Naive B cell (primary cell): ENCODE data around the gene SLC25A48. TPM values are rescaled to one million over a fixed set of nuclear protein-coding genes. Genes with fewer than 3 reads are reported as not detected.

Source experiments
- ATAC-seq, 2 donors: fragments of 150-1000 bp; cut with Tn5 transposase; 2 replicates each; pipeline ENCODE4 v1.10.0; 2021; ENCODE audit warnings: low read depth in 2 of 2, mild to moderate bottlenecking in 2 of 2, moderate library complexity in 2 of 2
- DNase-seq: peaks from one replicate; pipeline ENCODE4 v3.0.0; 2022
- H3K27ac Mint-ChIP-seq, 6 donors: one replicate each; pipeline ENCODE4 v1.8.0; 2020 to 2022; ENCODE audit warnings: mild to moderate bottlenecking in 6 of 6, mixed read lengths in 6 of 6, moderate library complexity in 5 of 6, inconsistent platforms in 2 of 6
- H3K27me3 Mint-ChIP-seq, 3 donors: one replicate each; pipeline ENCODE4 v1.8.0; 2021 to 2022; ENCODE audit warnings: mixed read lengths in 3 of 3, mild to moderate bottlenecking in 1 of 3
- H3K36me3 Mint-ChIP-seq, 2 donors: one replicate each; pipeline ENCODE4 v1.8.0; 2020 to 2022; ENCODE audit warnings: mixed read lengths in 2 of 2, inconsistent platforms in 1 of 2, mild to moderate bottlenecking in 1 of 2
- H3K4me1 Mint-ChIP-seq, 3 donors: one replicate each; pipeline ENCODE4 v1.8.0; 2020 to 2022; ENCODE audit warnings: mixed read lengths in 3 of 3, inconsistent platforms in 1 of 3, mild to moderate bottlenecking in 1 of 3, moderate library complexity in 1 of 3
- H3K4me3 Mint-ChIP-seq, 8 donors: one replicate each; pipeline ENCODE4 v1.8.0; 2020 to 2022; ENCODE audit warnings: mild to moderate bottlenecking in 8 of 8, mixed read lengths in 8 of 8, moderate library complexity in 8 of 8, inconsistent platforms in 2 of 8
- H3K9me3 Mint-ChIP-seq, 7 donors: one replicate each; pipeline ENCODE4 v1.8.0; 2020 to 2022; ENCODE audit warnings: mixed read lengths in 7 of 7, mild to moderate bottlenecking in 5 of 7, inconsistent platforms in 2 of 7, moderate library complexity in 1 of 7
- polyA plus RNA-seq, 6 donors: library from polyadenylated mRNA; unstranded; fragments of 300-500 nt; fragmentation: Illumina TruSeq; gene quantifications; one replicate each; pipeline ENCODE4 v1.2.3, GENCODE V29; 2021; ENCODE audit warnings: low read depth in 6 of 6

SLC25A48 gene
- polyA plus RNA-seq, 6 donors from 2014 or later, result not detected

DNA sequence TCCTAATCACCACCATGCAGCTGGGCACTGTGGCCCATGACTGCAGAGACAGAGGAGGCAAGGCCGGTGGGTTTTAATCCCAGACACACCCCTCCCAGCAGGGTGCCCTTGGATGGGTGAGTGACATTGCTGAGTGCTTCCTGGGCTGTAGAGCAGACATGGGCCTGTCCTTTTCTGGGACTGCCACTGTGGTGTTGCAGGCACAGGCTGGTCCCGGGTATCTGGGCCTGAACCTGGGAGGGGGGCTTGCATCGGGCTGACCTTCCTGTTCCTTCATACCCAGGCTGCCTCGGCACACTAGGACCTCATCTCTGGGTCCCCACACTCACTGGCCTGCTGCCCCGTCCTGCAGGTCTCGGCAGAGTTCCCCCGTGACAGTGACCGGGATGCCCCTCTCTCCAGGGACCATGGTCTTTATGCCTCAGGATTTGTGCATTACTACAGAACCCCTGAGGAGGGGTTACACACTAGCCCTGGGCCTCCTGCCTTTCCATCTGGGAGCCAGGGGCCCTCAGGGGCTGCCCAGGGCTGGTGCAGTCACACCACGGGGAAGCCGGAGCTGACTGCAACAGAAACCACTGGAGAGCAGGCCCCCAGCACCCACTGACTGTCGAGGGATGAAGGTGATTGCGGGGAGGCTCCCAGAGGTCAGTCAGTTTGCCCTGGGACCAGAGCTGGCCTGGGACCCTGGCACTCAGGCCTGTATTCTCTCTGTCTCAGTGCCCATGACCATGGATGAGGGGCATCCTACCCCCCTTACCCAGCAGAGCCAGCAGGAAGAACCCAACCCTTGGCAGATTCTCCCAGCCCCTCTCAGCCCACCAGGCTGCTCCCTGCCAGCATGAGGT is 8.9 kb upstream of the SLC25A48 start:
- no peaks in the 10 kb centered on the region for H3K9me3 Mint-ChIP-seq

DNA sequence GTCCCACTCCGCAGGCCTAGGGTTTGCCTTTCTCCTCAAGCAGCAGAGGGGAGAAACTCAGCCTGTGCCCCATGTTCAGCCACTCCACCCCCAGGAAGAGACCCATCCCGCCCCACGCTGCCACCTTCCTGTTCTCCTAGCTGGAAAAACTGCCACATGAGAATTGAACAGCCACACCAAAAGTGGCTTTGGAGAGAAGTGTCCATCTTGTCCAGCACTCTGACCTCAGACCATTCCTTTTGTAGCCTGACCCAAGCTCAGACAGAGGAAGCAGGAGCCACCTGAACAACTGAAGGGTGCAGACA is 8.3 kb upstream of the SLC25A48 start:
- no peaks in the 10 kb centered on the region for H3K36me3 Mint-ChIP-seq
- H3K9me3 Mint-ChIP-seq, result no peaks in the 10 kb centered on the region
- no peaks in the 10 kb centered on the region for H3K4me1 Mint-ChIP-seq
- DNase-seq, result no peak
- ATAC-seq, result no peak
- no peak overlapping the region for H3K27ac Mint-ChIP-seq
- H3K4me3 Mint-ChIP-seq, result no peak overlapping the region
- peaks cover 8 to 21% (median 12%) of the 10 kb centered on the region in 3 donors for H3K27me3 Mint-ChIP-seq

More for the DNA sequence above, 8.9 kb upstream of the SLC25A48 start:
- Mint-ChIP-seq H3K4me1 (no peaks in the 10 kb centered on the region), H3K36me3 (no peaks in the 10 kb centered on the region), H3K27ac (no peak overlapping the region), H3K27me3 (peaks cover 2 to 18% (median 6%) of the 10 kb centered on the region in 3 donors), H3K4me3 (no peak overlapping the region)
- no peak for DNase-seq
- ATAC-seq, result no peak

DNA sequence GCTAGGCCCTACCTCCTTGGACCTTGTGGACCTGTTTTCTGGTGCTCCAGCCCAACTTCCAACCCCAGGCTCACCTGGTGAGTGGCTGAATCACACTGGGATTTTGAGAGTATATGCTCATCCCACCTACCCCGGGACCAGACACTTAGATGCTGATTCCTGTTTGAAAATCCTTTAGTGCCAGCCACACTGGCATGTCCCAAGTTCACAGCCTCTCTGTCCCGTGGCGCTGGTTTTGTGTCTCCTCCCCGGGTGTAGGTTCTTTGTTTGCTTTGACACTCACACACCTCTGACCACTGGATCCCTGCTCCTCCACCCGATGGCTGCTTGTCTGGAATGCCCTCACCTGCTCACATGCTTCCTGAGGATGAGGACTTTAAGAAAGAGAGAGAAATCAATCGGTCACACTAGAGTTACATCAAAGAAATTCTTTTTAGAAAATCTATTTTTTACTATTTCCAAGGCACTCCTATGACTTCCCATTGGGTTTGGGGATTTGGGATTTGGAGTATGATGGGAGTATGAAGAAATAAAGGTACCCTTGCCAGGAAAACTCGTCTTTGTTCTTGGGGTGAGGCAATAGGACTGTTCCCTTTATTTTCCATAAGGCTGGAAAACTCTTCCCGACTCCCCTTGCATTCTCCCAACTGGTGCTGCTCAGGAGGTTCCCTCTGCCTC is 7.3 kb upstream of the SLC25A48 start:
- H3K36me3 Mint-ChIP-seq, result no peaks in the 10 kb centered on the region
- H3K27me3 Mint-ChIP-seq, result peaks cover 18 to 30% (median 22%) of the 10 kb centered on the region in 3 donors
- no peak for ATAC-seq
- no peaks in the 10 kb centered on the region for H3K4me1 Mint-ChIP-seq
- DNase-seq, result no peak
- no peaks in the 10 kb centered on the region for H3K9me3 Mint-ChIP-seq
- no peak overlapping the region for H3K4me3 Mint-ChIP-seq
- no peak overlapping the region for H3K27ac Mint-ChIP-seq

- H3K36me3 Mint-ChIP-seq, result no peaks in the 10 kb centered on the region
- no peaks in the 10 kb centered on the region for H3K9me3 Mint-ChIP-seq
- H3K4me3 Mint-ChIP-seq, result no peak overlapping the region
- DNase-seq, result no peak
- peaks cover 28 to 37% (median 32%) of the 10 kb centered on the region in 3 donors for H3K27me3 Mint-ChIP-seq
- no peaks in the 10 kb centered on the region for H3K4me1 Mint-ChIP-seq
- ATAC-seq, result no peak
- H3K27ac Mint-ChIP-seq, result no peak overlapping the region
Measured at GRCh38 chr5:135827965-135828781, 6.3 kb upstream of the SLC25A48 start.

DNA sequence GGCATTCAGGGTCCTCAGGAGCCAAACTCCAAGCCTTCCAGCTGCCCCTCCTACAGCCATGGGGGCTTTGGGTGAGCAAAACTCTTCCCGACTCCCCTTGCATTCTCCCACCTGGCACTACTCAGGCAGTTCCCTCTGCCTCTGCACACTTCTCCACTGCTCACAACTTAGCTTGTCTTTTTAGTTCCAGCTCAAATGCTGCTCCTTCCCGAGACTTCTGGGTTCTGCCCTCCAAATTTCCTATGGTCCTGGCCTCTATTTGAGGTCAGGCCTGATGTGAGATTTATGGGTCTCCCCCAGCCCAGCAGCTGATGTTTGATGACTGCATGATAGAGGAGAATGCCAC is 5.7 kb upstream of the SLC25A48 start:
- peaks cover 0 to under 1% (median 0%) of the 10 kb centered on the region in 3 donors for H3K4me1 Mint-ChIP-seq
- H3K27me3 Mint-ChIP-seq, result peaks cover 32 to 38% (median 34%) of the 10 kb centered on the region in 3 donors
- H3K27ac Mint-ChIP-seq, result peak overlapping the region in 1 of 6 donors; percentile 88
- ATAC-seq (no peak), DNase-seq (no peak)
- no peak overlapping the region for H3K4me3 Mint-ChIP-seq
- H3K36me3 Mint-ChIP-seq, result no peaks in the 10 kb centered on the region
- no peaks in the 10 kb centered on the region for H3K9me3 Mint-ChIP-seq

DNA sequence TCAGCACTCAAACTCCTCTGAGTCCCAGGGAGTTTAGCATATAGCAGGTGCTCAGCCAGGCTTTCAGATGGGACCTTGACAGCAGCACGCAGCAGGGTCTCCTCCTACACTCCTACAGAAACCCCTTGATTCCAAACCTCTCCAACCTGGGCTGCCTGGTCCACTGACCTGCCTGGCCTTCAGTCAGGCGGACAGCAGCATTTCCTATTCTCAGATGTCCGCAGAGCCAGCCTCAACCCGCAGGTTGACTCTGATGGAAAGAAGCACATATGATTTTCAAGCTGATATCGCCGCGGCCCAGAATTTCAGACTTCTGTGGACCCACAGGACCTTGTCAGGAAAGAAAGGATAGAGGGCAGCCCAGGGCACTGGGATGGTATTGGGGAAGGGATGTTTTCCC is 5.3 kb upstream of the SLC25A48 start:
- ATAC-seq, result no peak
- DNase-seq, result no peak
- no peaks in the 10 kb centered on the region for H3K36me3 Mint-ChIP-seq
- H3K4me1 Mint-ChIP-seq, result peaks cover 3 to 5% (median 4%) of the 10 kb centered on the region in 3 donors
- H3K4me3 Mint-ChIP-seq, result peak overlapping the region in 1 of 8 donors; percentile 38
- no peak overlapping the region for H3K27ac Mint-ChIP-seq
- peaks cover 0 to 2% (median 0%) of the 10 kb centered on the region in 7 donors for H3K9me3 Mint-ChIP-seq
- peaks cover 34 to 42% (median 38%) of the 10 kb centered on the region in 3 donors for H3K27me3 Mint-ChIP-seq

DNA sequence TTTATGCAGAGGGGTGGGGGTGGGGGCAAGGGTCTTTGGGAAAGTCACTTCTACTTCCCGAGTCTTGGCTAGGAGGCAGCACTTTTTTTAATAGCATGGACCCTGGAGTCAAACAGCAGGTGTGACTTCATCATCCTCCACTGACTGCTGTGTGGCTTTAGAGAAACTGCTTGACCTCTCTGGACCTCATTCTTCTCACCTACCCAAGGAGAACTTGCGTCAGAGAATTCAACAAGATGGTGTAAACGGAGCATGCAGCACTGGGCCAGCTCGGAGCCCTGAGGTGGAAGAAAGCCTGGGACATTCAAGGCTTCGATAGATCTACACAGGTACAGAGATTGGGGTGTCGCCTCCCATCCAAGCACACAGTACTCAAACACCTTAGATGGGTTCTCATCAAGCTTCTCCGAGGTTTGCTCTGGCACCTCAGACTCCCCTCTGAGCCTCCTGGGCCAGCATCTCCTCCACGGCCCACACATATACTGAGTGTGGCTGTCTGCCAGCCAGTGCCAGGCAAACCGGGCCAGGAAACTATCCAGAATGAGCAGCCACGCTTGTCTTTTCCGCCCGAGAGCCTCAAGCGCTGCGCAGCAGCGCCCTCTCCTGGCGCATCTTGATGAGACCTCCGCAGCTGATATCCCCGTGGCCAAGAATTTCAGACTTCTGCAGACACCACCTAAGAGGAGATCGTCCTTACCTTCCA is 4.6 kb upstream of the SLC25A48 start:
- Mint-ChIP-seq H3K4me1 (peaks cover 5 to 8% (median 5%) of the 10 kb centered on the region in 3 donors), H3K27ac (no peak overlapping the region), H3K36me3 (no peaks in the 10 kb centered on the region), H3K4me3 (no peak overlapping the region), H3K27me3 (peaks cover 36 to 46% (median 45%) of the 10 kb centered on the region in 3 donors), H3K9me3 (peaks cover 0 to 2% (median 0%) of the 10 kb centered on the region in 7 donors)
- ATAC-seq, result no peak
- no peak for DNase-seq

GRCh38 chr5:135830384-135830700 is 4.1 kb upstream of the SLC25A48 start:
- H3K36me3 Mint-ChIP-seq, result no peaks in the 10 kb centered on the region

DNA sequence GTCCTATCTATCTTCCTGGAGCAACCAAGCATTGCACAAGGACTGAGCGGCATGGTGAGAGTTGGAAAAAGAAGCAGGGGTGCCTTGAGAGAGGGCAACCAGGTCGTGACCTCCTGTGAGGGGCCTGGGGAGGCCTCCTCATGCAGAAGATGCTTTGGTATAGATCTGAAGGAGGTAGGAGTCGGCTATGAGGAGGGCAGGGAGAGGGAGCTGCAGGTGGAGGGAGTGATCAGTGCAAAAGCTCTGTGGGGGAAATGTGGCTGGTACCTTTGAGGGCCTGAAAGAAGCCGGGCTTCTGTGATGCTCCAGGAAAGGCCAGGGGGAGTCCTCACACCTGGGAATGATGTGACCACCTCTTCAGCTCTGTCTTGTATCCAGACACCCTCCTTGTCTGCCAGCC is 3.6 kb upstream of the SLC25A48 start:
- no peaks in the 10 kb centered on the region for H3K36me3 Mint-ChIP-seq

More at GRCh38 chr5:135830384-135830700, 4.1 kb upstream of the SLC25A48 start:
- H3K27me3 Mint-ChIP-seq, result peaks cover 36 to 48% (median 46%) of the 10 kb centered on the region in 3 donors
- DNase-seq (no peak), ATAC-seq (no peak)
- no peak overlapping the region for H3K27ac Mint-ChIP-seq
- peaks cover 5 to 8% (median 5%) of the 10 kb centered on the region in 3 donors for H3K4me1 Mint-ChIP-seq
- no peak overlapping the region for H3K4me3 Mint-ChIP-seq
- H3K9me3 Mint-ChIP-seq, result peaks cover 0 to 2% (median 0%) of the 10 kb centered on the region in 7 donors

GRCh38 chr5:135831439-135831838 is 3.0 kb upstream of the SLC25A48 start:
- Mint-ChIP-seq H3K27me3 (peaks cover 35 to 49% (median 46%) of the 10 kb centered on the region in 3 donors), H3K4me1 (peaks cover 5 to 8% (median 5%) of the 10 kb centered on the region in 3 donors)

More for the DNA sequence above, 3.6 kb upstream of the SLC25A48 start:
- ATAC-seq (no peak), DNase-seq (no peak)
- no peak overlapping the region for H3K4me3 Mint-ChIP-seq
- H3K9me3 Mint-ChIP-seq, result peaks cover 0 to 2% (median 0%) of the 10 kb centered on the region in 7 donors
- H3K27me3 Mint-ChIP-seq, result peaks cover 36 to 48% (median 46%) of the 10 kb centered on the region in 3 donors
- no peak overlapping the region for H3K27ac Mint-ChIP-seq
- H3K4me1 Mint-ChIP-seq, result peaks cover 5 to 8% (median 5%) of the 10 kb centered on the region in 3 donors

DNA sequence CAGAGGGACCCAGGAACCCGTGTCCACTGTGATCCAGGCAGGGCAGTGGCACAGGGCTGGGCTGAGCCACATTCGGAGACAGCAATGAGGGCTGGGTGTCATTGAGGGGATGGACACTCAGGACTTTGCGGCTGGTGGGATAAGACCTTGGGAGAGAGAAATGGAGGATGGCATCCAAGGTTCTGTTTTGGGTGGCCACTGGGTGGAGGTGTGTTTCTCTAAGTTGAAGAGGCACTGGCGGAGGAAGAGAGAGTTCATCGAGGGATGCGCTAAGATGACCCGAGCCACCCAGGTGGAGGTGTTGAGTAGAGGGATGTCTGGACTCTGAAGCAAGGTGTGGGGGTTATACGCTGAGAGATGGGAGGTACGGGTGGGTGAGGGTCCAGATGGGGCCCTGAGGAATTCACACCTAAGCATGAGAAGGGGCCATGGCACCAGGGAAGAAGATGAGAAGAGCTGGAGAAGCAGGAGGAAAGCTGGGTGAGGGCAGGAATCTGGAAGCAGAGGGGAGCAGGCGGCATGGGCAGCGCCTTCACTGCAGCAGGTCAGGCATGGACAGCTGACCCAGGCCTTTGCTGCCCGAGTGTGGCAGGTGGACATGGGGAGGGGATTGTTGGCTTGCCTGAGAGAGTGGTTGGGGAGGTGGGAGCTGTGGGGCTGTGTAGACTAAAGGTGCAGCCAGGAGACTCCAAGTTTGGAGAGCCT is 2.5 kb upstream of the SLC25A48 start:
- Mint-ChIP-seq H3K27me3 (peaks cover 38 to 52% (median 46%) of the 10 kb centered on the region in 3 donors), H3K36me3 (no peaks in the 10 kb centered on the region), H3K9me3 (peaks cover 0 to 4% (median 0%) of the 10 kb centered on the region in 7 donors), H3K4me3 (peak overlapping the region in 1 of 8 donors; percentile 62), H3K27ac (no peak overlapping the region), H3K4me1 (peaks cover 5 to 8% (median 5%) of the 10 kb centered on the region in 3 donors)
- DNase-seq, result no peak
- no peak for ATAC-seq

More at GRCh38 chr5:135831439-135831838, 3.0 kb upstream of the SLC25A48 start:
- H3K27ac Mint-ChIP-seq, result no peak overlapping the region
- H3K4me3 Mint-ChIP-seq, result no peak overlapping the region
- DNase-seq (no peak), ATAC-seq (no peak)
- no peaks in the 10 kb centered on the region for H3K36me3 Mint-ChIP-seq
- peaks cover 0 to 2% (median 0%) of the 10 kb centered on the region in 7 donors for H3K9me3 Mint-ChIP-seq
